HepG2 (cell line): ENCODE results near the gene CCDC102B. TPM values are rescaled to one million over a fixed set of nuclear protein-coding genes. Genes with fewer than 3 reads are reported as not detected.

ENCODE experiments used
- ATAC-seq: fragments of 200-7000 bp; cut with Tn5 transposase; 3 replicates; pipeline ENCODE4 v1.9.1; 2020; ENCODE audit warnings: mild to moderate bottlenecking, moderate library complexity
- BruUV-seq: library from RNA; stranded (reverse); fragments of 400-500 nt; replicated peaks from 2 replicates; lab custom pipeline; 2021; lab: Mats Ljungman, UMichigan
- CTCF ChIA-PET: fragments of 300-600 bp; formaldehyde crosslinking; extraction: SDS; loops from one replicate; lab custom pipeline; 2021; ENCODE audit warnings: low total read pairs, inconsistent platforms, low intra/inter-chr PET ratio; lab: Yijun Ruan, JAX
- POLR2A ChIA-PET: fragments of 350-600 bp; sonication (Branson Sonifier 250); formaldehyde crosslinking; loops from one replicate; lab custom pipeline; 2020; ENCODE audit warnings: antibody characterized with exemption, inconsistent platforms; lab: Yijun Ruan, JAX
- DNase-seq: peaks from one replicate; pipeline ENCODE4 v3.0.0-alpha.2; 2015; ENCODE audit warnings: low spot score
- FAIRE-seq: peaks from 3 replicates; lab custom pipeline; 2011; peaks lifted over from hg19 to GRCh38; lab: Jason Lieb, UNC
- H2AFZ ChIP-seq: one replicate; pipeline ENCODE4 v1.6.1; 2011; ENCODE audit warnings: low read length, inconsistent platforms
- H3K27ac ChIP-seq: fragments of 300-600 bp; 3 replicates; pipeline ENCODE4 v1.8.0; 2011; ENCODE audit warnings: mixed run types, mild to moderate bottlenecking, mixed read lengths, low read length, inconsistent platforms; ENCODE audit not compliant: insufficient read depth; ENCODE audit errors: extremely low read length
- H3K27me3 ChIP-seq, 2 experiments: fragments of 200-600 bp in 1 of 2; 2 replicates in 1 of 2; 3 replicates in 1 of 2; pipeline versions ENCODE4 v1.6.0 to v1.8.0; 2011; ENCODE audit warnings: low read length in 2 of 2, mild to moderate bottlenecking in 2 of 2, moderate library complexity in 2 of 2, inconsistent platforms in 1 of 2; ENCODE audit not compliant: insufficient read depth in 2 of 2, control insufficient read depth in 1 of 2
- H3K36me3 ChIP-seq, 2 experiments: fragments of 200-600 bp in 1 of 2; replicated peaks in 1 of 2; 2 replicates in 1 of 2; 3 replicates in 1 of 2; pipeline versions ENCODE4 v1.5.1 to v1.8.0; 2011; ENCODE audit warnings: low read length in 2 of 2, inconsistent platforms in 1 of 2; ENCODE audit not compliant: insufficient read depth in 2 of 2, control insufficient read depth in 1 of 2
- H3K4me1 ChIP-seq: 2 replicates; pipeline ENCODE4 v1.5.1; 2012; ENCODE audit warnings: low read length, inconsistent platforms; ENCODE audit not compliant: insufficient read depth
- H3K4me2 ChIP-seq: 2 replicates; pipeline ENCODE4 v1.6.0; 2011; ENCODE audit warnings: low read depth, low read length, inconsistent platforms
- H3K4me3 ChIP-seq, 3 experiments: fragments of 200-600 bp in 1 of 3; sonication (generic), shearing (Covaris generic) in 1 of 3; replicated peaks in 1 of 3; 2 replicates each; pipeline ENCODE4 v1.5.1; 2011 to 2016; ENCODE audit warnings: low read length in 3 of 3, inconsistent platforms in 2 of 3, low read depth in 2 of 3, mild to moderate bottlenecking in 2 of 3, control low read depth in 1 of 3, mixed read lengths in 1 of 3; ENCODE audit not compliant: insufficient read depth in 1 of 3
- H3K79me2 ChIP-seq: one replicate; pipeline ENCODE4 v1.6.1; 2011; ENCODE audit warnings: low read length, inconsistent platforms; ENCODE audit not compliant: insufficient read depth
- H3K9ac ChIP-seq: 2 replicates; pipeline ENCODE4 v1.6.0; 2011; ENCODE audit warnings: mild to moderate bottlenecking, low read depth, low read length, inconsistent platforms; ENCODE audit not compliant: insufficient read depth
- H3K9me3 ChIP-seq: 2 replicates; pipeline ENCODE4 v1.5.1; 2012; ENCODE audit warnings: mild to moderate bottlenecking, low read length
- H4K20me1 ChIP-seq: 2 replicates; pipeline ENCODE4 v1.6.0; 2011; ENCODE audit warnings: inconsistent platforms, mild to moderate bottlenecking, low read length, moderate library complexity; ENCODE audit not compliant: insufficient read depth
- CEBPG ChIP-seq: IDR thresholded peaks from 2 replicates; pipeline ENCODE4 v1.6.1; 2016
- NR1H2 ChIP-seq: sonication (generic); formaldehyde crosslinking; IDR thresholded peaks from 2 replicates; pipeline ENCODE4 v1.8.1; 2022; ENCODE audit warnings: low read depth, missing genetic modification reagents, borderline replicate concordance
- SMARCE1 ChIP-seq: fragments of 450-650 bp; IDR thresholded peaks from 2 replicates; pipeline ENCODE4 v1.6.1; 2017; ENCODE audit warnings: borderline replicate concordance
- TBL1XR1 ChIP-seq: fragments of 150-350 bp; IDR thresholded peaks from 2 replicates; pipeline ENCODE4 v1.6.1; 2014; ENCODE audit warnings: borderline replicate concordance, low read length; ENCODE audit not compliant: partially characterized antibody
- TBX2 ChIP-seq: sonication (generic); formaldehyde crosslinking; IDR thresholded peaks from 2 replicates; pipeline ENCODE4 v1.5.0; 2020; ENCODE audit warnings: missing genetic modification reagents, mild to moderate bottlenecking, borderline replicate concordance
- ZC3H4 ChIP-seq: sonication (generic); formaldehyde crosslinking; IDR thresholded peaks from 2 replicates; pipeline ENCODE4 v1.4.0; 2020; ENCODE audit warnings: missing genetic modification reagents, borderline replicate concordance
- ZNF333 ChIP-seq: sonication (generic); formaldehyde crosslinking; IDR thresholded peaks from 2 replicates; pipeline ENCODE4 v1.4.0; 2020; ENCODE audit warnings: mild to moderate bottlenecking, missing genetic modification reagents, borderline replicate concordance
- ZSCAN21 ChIP-seq: sonication (generic); formaldehyde crosslinking; IDR thresholded peaks from 2 replicates; pipeline ENCODE4 v1.8.0; 2022; ENCODE audit warnings: mild to moderate bottlenecking, missing genetic modification reagents, moderate library complexity, borderline replicate concordance
- WGBS: methylation state at CpG from one replicate; pipeline ENCODE4 v1.1.6; 2017; ENCODE audit warnings: low lambda C conversion rate; 5-methylcytosine and 5-hydroxymethylcytosine counted together
- in situ Hi-C: cut with HindIII; loops from 2 replicates; pipeline ENCODE4 v1.10.0; 2017; ENCODE audit warnings: low pct_unique_long_range_greater_than_20kb; ENCODE audit not compliant: extremely low pct_ligation_motif_present
- intact Hi-C: fragments of 100-400 bp; cut with micrococcal nuclease; formaldehyde crosslinking; loops from one replicate; pipeline ENCODE4 v1.10.0; 2022; ENCODE audit not compliant: unreplicated experiment
- polyA plus RNA-seq, 8 experiments: library from polyadenylated mRNA; depleted of rRNA in 3 of 8; stranded (reverse) in 7 of 8; unstranded in 1 of 8; fragments of >200 nt; fragmentation: Illumina TruSeq in 4 of 8; extraction: Trizol in 4 of 8; gene quantifications; 2 replicates each; pipeline versions ENCODE4 v1.2.1 to v1.2.3, GENCODE V29; 2011 to 2016; ENCODE audit warnings: low read depth in 4 of 8, missing spikeins in 1 of 8, mixed read lengths in 1 of 8; ENCODE audit not compliant: insufficient read depth in 1 of 8
- total RNA-seq, 5 experiments: library from RNA; depleted of rRNA; stranded (reverse); fragments of >200 nt; fragmentation: Illumina TruSeq; extraction: Trizol; gene quantifications; 2 replicates each; pipeline ENCODE4 v1.2.3, GENCODE V29; 2016; ENCODE audit warnings: low read depth in 1 of 5
- TF ChIP-seq, protein P1 (sequence below): sonication (generic); formaldehyde crosslinking; conservative IDR thresholded peaks from 2 replicates; pipeline ENCODE4 v1.4.0; 2020; ENCODE audit warnings: missing genetic modification reagents

Gene CCDC102B
- total and polyA plus RNA-seq, 2 of the 13 experiments (the other 11 are each of a cell fraction or from before 2014, with no cell fraction given) = 2.3 to 3.7 TPM

DNA sequence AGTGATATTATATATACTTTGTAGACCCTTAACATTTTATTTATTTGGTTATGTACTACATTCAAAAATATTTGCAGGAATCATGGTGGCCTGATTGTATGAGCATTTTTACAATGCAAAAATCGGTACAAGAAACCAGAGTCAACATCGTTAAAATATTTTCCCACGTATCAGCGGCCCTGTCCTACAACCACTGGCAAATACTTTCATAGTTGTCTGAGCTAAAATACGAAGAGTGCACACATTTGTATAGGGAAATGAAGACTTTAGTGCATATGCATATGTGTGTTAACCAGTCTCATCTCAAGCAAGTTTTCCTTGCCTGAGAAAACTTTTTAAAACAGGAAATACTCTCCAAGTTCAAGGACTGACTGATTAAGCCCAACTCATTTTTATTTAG, 35.9 kb downstream of the CCDC102B start:
- H2AFZ ChIP-seq = no peak overlapping the region
- no TSS peak for BruUV-seq
- no peak overlapping the region for H3K9ac ChIP-seq
- no peaks in the 10 kb centered on the region for H3K9me3 ChIP-seq
- DNase-seq = no peak
- H3K27me3 ChIP-seq = no peaks in the 10 kb centered on the region; a peak in 1 of 5 replicates
- no peak for ATAC-seq
- H3K79me2 ChIP-seq = no peaks in the 10 kb centered on the region
- no peak for FAIRE-seq
- ChIA-PET POLR2A (no interaction called here), CTCF (no interaction called here)
- TF ChIP-seq ZSCAN21 (no peak), TBL1XR1 (no peak), NR1H2 (CRISPR knock-in tag) (no peak), SMARCE1 (no peak), ZNF333 (CRISPR knock-in tag) (no peak)
- no peak overlapping the region for H3K4me2 ChIP-seq
- WGBS = 20% methylated on average over 5 of the region's 5 CpGs
- no peak overlapping the region for H3K27ac ChIP-seq
- in situ Hi-C loops (no loop called here), intact Hi-C loops (no loop called here)
- no peaks in the 10 kb centered on the region for H4K20me1 ChIP-seq
- no peaks in the 10 kb centered on the region for H3K36me3 ChIP-seq
- no peaks in the 10 kb centered on the region for H3K4me1 ChIP-seq
- no peak overlapping the region for H3K4me3 ChIP-seq

DNA sequence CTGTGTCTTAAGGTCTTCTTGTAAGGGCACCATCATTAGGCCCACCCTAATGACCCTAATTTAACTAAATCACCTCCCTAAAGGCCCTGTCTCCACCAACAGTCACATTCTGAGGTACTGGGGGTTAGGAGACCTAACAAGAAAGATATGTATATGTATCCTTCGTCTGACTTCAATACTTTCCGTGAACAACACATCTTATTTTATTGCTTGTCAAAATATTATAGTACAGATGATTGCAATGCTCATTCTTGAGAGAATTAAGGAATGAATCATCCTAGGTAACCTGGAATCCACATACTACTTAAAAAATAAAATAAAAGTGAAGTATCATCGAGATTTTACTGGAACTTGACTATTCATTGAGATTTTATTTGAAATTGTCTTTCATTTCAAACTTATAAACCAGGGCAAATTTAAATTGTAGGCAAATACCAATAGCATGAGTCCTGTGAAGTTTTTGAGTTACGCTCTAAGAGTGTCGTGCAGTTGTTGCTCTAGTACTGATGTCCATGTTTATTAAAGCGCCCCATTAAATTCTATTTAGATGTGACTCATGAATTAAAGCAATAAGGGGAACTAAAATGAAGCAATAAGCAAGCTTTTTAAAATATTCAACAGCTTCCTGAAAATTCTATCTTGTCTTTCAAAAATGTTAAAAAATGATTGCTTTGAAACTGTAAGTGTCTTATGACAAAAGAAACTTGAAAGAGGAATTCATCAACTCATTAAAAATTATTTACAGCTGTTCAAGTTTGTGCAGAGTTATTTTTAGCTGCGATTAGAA, 40.0 kb downstream of the CCDC102B start:
- H3K79me2 ChIP-seq = no peaks in the 10 kb centered on the region
- TF ChIP-seq, protein P1, sequence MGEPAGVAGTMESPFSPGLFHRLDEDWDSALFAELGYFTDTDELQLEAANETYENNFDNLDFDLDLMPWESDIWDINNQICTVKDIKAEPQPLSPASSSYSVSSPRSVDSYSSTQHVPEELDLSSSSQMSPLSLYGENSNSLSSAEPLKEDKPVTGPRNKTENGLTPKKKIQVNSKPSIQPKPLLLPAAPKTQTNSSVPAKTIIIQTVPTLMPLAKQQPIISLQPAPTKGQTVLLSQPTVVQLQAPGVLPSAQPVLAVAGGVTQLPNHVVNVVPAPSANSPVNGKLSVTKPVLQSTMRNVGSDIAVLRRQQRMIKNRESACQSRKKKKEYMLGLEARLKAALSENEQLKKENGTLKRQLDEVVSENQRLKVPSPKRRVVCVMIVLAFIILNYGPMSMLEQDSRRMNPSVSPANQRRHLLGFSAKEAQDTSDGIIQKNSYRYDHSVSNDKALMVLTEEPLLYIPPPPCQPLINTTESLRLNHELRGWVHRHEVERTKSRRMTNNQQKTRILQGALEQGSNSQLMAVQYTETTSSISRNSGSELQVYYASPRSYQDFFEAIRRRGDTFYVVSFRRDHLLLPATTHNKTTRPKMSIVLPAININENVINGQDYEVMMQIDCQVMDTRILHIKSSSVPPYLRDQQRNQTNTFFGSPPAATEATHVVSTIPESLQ (CRISPR knock-in tag) = no peak
- TF ChIP-seq CEBPG (no peak), TBX2 (CRISPR knock-in tag) (no peak), ZC3H4 (CRISPR knock-in tag) (no peak)
- no peaks in the 10 kb centered on the region for H3K9me3 ChIP-seq
- FAIRE-seq (no peak), DNase-seq (no peak), ATAC-seq (no peak)
- ChIA-PET CTCF (no interaction called here), POLR2A (no interaction called here)
- in situ Hi-C loops (no loop called here), intact Hi-C loops (no loop called here)
- H3K4me3 ChIP-seq = no peak overlapping the region
- no peaks in the 10 kb centered on the region for H3K27me3 ChIP-seq
- BruUV-seq = no TSS peak
- WGBS = 31% methylated on average over 7 of the region's 7 CpGs
- H2AFZ ChIP-seq = no peak overlapping the region
- no peak overlapping the region for H3K9ac ChIP-seq
- no peak overlapping the region for H3K27ac ChIP-seq
- H4K20me1 ChIP-seq = no peaks in the 10 kb centered on the region
- no peaks in the 10 kb centered on the region for H3K36me3 ChIP-seq
- H3K4me2 ChIP-seq = no peak overlapping the region
- 0 out of 2 replicates have a peak, but pooled peaks cover 4% of the 10 kb centered on the region for H3K4me1 ChIP-seq
